ENCODE results near the gene STK32B.

The STK32B gene

DNA sequence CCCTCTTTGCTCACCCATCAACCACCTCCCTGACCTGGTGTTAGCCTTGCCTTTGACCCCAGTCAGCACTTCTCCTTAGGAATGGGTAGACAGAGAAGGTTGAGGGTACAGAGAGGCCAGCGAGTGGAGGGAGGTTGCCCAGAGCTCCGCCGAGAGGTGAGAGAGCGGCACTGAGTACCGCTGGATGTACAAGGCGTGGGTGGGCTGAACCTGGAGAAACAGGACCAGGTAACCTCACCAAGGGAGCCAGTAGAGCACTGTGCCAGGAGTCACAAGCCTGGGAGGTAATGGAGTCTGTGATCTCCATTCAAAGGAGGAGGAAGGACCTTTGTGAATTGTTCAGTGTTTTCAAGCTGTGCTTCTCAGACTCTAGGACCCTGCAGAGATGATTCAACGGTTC, 400.9 kb downstream of the STK32B start:
- Histone ChIP-seq H3K4me3 (ENCODE audit: low read length in 2 of 2) (no peak overlapping the region), H3K9me3 (ENCODE audit: control insufficient read depth in 2 of 2, low read length in 2 of 2) (no peaks in the 10 kb centered on the region), H3K27ac (ENCODE audit: low read length) (no peak overlapping the region), H3K9ac (ENCODE audit: low read length in 2 of 2) (no peak overlapping the region), H3K36me3 (ENCODE audit: control insufficient read depth in 2 of 2, insufficient read depth in 2 of 2, low read length in 2 of 2) (no peaks in the 10 kb centered on the region), H3K4me1 (ENCODE audit: control insufficient read depth, insufficient read depth, low read length) (no peaks in the 10 kb centered on the region), H3K27me3 (ENCODE audit: control insufficient read depth in 1 of 2, insufficient read depth in 2 of 2, low read length in 2 of 2) (no peaks in the 10 kb centered on the region)

DNA sequence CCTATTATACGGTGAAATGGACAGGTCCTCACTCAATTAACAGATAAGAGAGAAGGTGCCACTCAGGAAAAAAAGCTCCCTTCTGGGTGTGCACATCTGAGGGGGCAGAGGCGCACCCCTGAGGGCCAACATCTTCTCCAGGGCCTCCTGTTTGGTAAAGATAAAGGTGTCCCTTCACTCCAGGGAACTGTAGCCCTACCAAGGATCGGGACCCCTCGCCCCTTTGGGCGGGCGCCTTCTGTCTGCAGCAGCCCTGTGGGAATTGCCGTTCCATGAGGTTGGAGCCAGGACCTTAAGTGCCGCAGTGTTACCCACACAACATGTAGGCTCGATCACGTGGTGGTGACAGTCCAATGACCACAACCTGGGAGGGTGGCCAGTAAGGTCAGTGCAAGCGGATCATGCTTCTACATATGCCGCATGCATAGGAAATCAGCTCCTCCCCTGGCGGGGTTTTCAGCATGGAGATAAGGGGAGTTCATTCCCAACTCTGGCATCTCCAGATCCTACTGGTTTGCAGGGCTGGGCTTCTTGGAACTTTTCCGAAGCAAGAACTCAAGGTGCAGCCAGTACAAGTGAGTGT, 403.8 kb downstream of the STK32B start:
- H3K27ac ChIP-seq (ENCODE audit: low read length): no peak overlapping the region
- no peaks in the 10 kb centered on the region for H3K36me3 ChIP-seq (ENCODE audit: control insufficient read depth in 2 of 2, insufficient read depth in 2 of 2, low read length in 2 of 2)
- no peak overlapping the region for H3K9ac ChIP-seq (ENCODE audit: low read length in 2 of 2)
- no peaks in the 10 kb centered on the region for H3K27me3 ChIP-seq (ENCODE audit: control insufficient read depth in 1 of 2, insufficient read depth in 2 of 2, low read length in 2 of 2)
- no peaks in the 10 kb centered on the region for H3K9me3 ChIP-seq (ENCODE audit: control insufficient read depth in 2 of 2, low read length in 2 of 2)
- H3K4me1 ChIP-seq (ENCODE audit: control insufficient read depth, insufficient read depth, low read length): no peaks in the 10 kb centered on the region
- no peak overlapping the region for H3K4me3 ChIP-seq (ENCODE audit: low read length in 2 of 2)

DNA sequence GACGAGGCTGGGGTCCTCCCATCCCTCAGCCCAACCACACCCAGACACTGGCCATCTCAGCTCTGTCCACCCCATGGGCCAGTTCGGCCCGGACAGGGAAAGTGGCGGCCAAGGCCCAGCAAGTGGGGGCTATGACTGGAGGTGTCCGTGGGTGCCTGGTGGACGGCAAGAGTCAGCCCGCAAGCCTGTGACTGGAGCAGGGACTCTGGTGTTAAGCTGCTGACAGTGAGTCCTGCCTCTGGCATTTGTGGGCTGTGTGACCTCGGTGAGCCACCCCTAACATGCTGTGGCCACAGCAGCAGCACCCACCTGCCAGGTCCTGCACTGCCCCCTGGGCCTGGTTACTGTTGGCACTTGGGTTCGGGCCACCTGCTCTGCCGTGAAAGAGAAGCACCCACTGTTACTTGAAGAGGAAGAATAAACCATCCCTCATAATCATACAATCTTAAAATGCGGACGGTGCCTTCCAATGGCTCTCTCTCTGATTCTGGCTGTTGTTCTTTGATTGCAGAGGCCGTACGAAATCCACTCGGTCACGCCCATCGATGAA, 405.1 kb downstream of the STK32B start:
- no peak overlapping the region for H3K27ac ChIP-seq (ENCODE audit: low read length)
- no peaks in the 10 kb centered on the region for H3K27me3 ChIP-seq (ENCODE audit: control insufficient read depth in 1 of 2, insufficient read depth in 2 of 2, low read length in 2 of 2)
- H3K4me1 ChIP-seq (ENCODE audit: control insufficient read depth, insufficient read depth, low read length): no peaks in the 10 kb centered on the region
- H3K9me3 ChIP-seq (ENCODE audit: control insufficient read depth in 2 of 2, low read length in 2 of 2): no peaks in the 10 kb centered on the region
- no peaks in the 10 kb centered on the region for H3K36me3 ChIP-seq (ENCODE audit: control insufficient read depth in 2 of 2, insufficient read depth in 2 of 2, low read length in 2 of 2)
- H3K4me3 ChIP-seq (ENCODE audit: low read length in 2 of 2): no peak overlapping the region
- H3K9ac ChIP-seq (ENCODE audit: low read length in 2 of 2): no peak overlapping the region

DNA sequence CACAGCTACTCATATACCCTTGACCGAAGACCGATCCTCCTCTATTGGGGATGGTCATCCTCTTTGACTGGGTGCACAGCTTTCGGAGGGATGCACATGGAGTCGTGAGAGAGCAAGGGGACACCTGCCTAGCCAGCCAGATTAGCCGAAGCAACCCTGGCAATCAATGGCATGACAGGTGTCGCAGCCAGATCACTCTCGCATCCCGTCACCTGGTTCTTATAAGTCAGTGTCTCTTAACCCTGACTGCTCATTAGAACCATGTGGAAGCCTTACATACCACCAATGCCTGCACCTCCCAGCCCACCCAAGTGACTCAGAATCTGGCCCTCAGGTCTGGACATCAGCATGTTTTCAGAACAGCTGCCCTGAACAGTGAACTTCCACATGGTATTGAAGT, 407.4 kb downstream of the STK32B start:
- H3K9ac ChIP-seq (ENCODE audit: low read length in 2 of 2): no peak overlapping the region
- H3K9me3 ChIP-seq (ENCODE audit: control insufficient read depth in 2 of 2, low read length in 2 of 2): no peaks in the 10 kb centered on the region
- H3K4me1 ChIP-seq (ENCODE audit: control insufficient read depth, insufficient read depth, low read length): no peaks in the 10 kb centered on the region
- no peak overlapping the region for H3K4me3 ChIP-seq (ENCODE audit: low read length in 2 of 2)
- H3K27me3 ChIP-seq (ENCODE audit: control insufficient read depth in 1 of 2, insufficient read depth in 2 of 2, low read length in 2 of 2): no peaks in the 10 kb centered on the region
- no peaks in the 10 kb centered on the region for H3K36me3 ChIP-seq (ENCODE audit: control insufficient read depth in 2 of 2, insufficient read depth in 2 of 2, low read length in 2 of 2)
- no peak overlapping the region for H3K27ac ChIP-seq (ENCODE audit: low read length)

- no peaks in the 10 kb centered on the region for H3K9me3 ChIP-seq (ENCODE audit: control insufficient read depth in 2 of 2, low read length in 2 of 2)
- no peaks in the 10 kb centered on the region for H3K4me1 ChIP-seq (ENCODE audit: control insufficient read depth, insufficient read depth, low read length)
- no peaks in the 10 kb centered on the region for H3K36me3 ChIP-seq (ENCODE audit: control insufficient read depth in 2 of 2, insufficient read depth in 2 of 2, low read length in 2 of 2)
- H3K27me3 ChIP-seq (ENCODE audit: control insufficient read depth in 1 of 2, insufficient read depth in 2 of 2, low read length in 2 of 2): no peaks in the 10 kb centered on the region
- no peak overlapping the region for H3K27ac ChIP-seq (ENCODE audit: low read length)
- no peak overlapping the region for H3K4me3 ChIP-seq (ENCODE audit: low read length in 2 of 2)
- no peak overlapping the region for H3K9ac ChIP-seq (ENCODE audit: low read length in 2 of 2)
These were observed 408.0 kb downstream of the STK32B start for GRCh38 chr4:5459236-5459635.

- H3K9ac ChIP-seq (ENCODE audit: low read length in 2 of 2): no peak overlapping the region
These were observed 409.0 kb downstream of the STK32B start for GRCh38 chr4:5460106-5460801.

GRCh38 chr4:5461477-5461876, 410.2 kb downstream of the STK32B start:
- H3K9ac ChIP-seq (ENCODE audit: low read length in 2 of 2): no peak overlapping the region
- no peak overlapping the region for H3K4me3 ChIP-seq (ENCODE audit: low read length in 2 of 2)
- H3K36me3 ChIP-seq (ENCODE audit: control insufficient read depth in 2 of 2, insufficient read depth in 2 of 2, low read length in 2 of 2): no peaks in the 10 kb centered on the region
- H3K27me3 ChIP-seq (ENCODE audit: control insufficient read depth in 1 of 2, insufficient read depth in 2 of 2, low read length in 2 of 2): no peaks in the 10 kb centered on the region
- H3K9me3 ChIP-seq (ENCODE audit: control insufficient read depth in 2 of 2, low read length in 2 of 2): no peaks in the 10 kb centered on the region
- H3K4me1 ChIP-seq (ENCODE audit: control insufficient read depth, insufficient read depth, low read length): no peaks in the 10 kb centered on the region
- no peak overlapping the region for H3K27ac ChIP-seq (ENCODE audit: low read length)

More at GRCh38 chr4:5460106-5460801, 409.0 kb downstream of the STK32B start:
- Histone ChIP-seq H3K4me3 (ENCODE audit: low read length in 2 of 2) (no peak overlapping the region), H3K27me3 (ENCODE audit: control insufficient read depth in 1 of 2, insufficient read depth in 2 of 2, low read length in 2 of 2) (no peaks in the 10 kb centered on the region), H3K36me3 (ENCODE audit: control insufficient read depth in 2 of 2, insufficient read depth in 2 of 2, low read length in 2 of 2) (no peaks in the 10 kb centered on the region), H3K9me3 (ENCODE audit: control insufficient read depth in 2 of 2, low read length in 2 of 2) (no peaks in the 10 kb centered on the region), H3K4me1 (ENCODE audit: control insufficient read depth, insufficient read depth, low read length) (no peaks in the 10 kb centered on the region), H3K27ac (ENCODE audit: low read length) (no peak overlapping the region)

DNA sequence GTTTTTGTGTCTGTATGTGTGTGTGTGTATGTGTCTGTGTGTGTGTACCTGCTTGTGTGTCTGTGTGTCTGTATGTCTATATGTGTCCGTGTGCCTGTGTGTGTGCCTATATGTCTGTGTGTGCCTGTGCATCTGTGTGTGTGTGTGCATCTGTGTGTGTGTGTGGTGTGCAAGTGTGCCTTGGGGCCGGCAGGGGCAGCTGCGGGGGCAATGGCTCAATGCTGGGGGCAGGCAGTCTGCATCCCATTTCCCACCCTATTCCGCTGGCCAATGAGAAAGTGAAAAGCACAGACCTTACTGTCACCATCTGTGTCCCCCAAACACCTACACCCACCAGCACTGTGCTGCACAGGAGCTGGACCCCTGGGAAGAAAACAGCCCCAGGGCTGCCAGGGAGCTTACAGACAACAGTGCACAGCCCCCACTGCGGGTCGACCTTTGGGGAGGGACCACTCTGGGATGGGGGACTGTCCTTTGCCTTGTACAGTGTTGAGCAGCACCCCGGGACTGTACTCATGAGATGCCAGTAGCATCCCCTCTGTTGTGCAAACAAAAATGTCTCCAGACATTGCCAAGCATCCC, 411.1 kb downstream of the STK32B start:
- Histone ChIP-seq H3K36me3 (ENCODE audit: control insufficient read depth in 2 of 2, insufficient read depth in 2 of 2, low read length in 2 of 2) (no peaks in the 10 kb centered on the region), H3K4me3 (ENCODE audit: low read length in 2 of 2) (no peak overlapping the region), H3K27me3 (ENCODE audit: control insufficient read depth in 1 of 2, insufficient read depth in 2 of 2, low read length in 2 of 2) (no peaks in the 10 kb centered on the region), H3K9ac (ENCODE audit: low read length in 2 of 2) (no peak overlapping the region), H3K9me3 (ENCODE audit: control insufficient read depth in 2 of 2, low read length in 2 of 2) (no peaks in the 10 kb centered on the region), H3K4me1 (ENCODE audit: control insufficient read depth, insufficient read depth, low read length) (no peaks in the 10 kb centered on the region), H3K27ac (ENCODE audit: low read length) (no peak overlapping the region)

- Histone ChIP-seq H3K27ac (ENCODE audit: low read length) (no peak overlapping the region), H3K9me3 (ENCODE audit: control insufficient read depth in 2 of 2, low read length in 2 of 2) (no peaks in the 10 kb centered on the region), H3K4me1 (ENCODE audit: control insufficient read depth, insufficient read depth, low read length) (no peaks in the 10 kb centered on the region), H3K4me3 (ENCODE audit: low read length in 2 of 2) (no peak overlapping the region), H3K9ac (ENCODE audit: low read length in 2 of 2) (no peak overlapping the region), H3K27me3 (ENCODE audit: control insufficient read depth in 1 of 2, insufficient read depth in 2 of 2, low read length in 2 of 2) (no peaks in the 10 kb centered on the region), H3K36me3 (ENCODE audit: control insufficient read depth in 2 of 2, insufficient read depth in 2 of 2, low read length in 2 of 2) (no peaks in the 10 kb centered on the region)
These were observed 411.6 kb downstream of the STK32B start for GRCh38 chr4:5462896-5463295.

- Histone ChIP-seq H3K27me3 (ENCODE audit: control insufficient read depth in 1 of 2, insufficient read depth in 2 of 2, low read length in 2 of 2) (no peaks in the 10 kb centered on the region), H3K9ac (ENCODE audit: low read length in 2 of 2) (no peak overlapping the region), H3K4me3 (ENCODE audit: low read length in 2 of 2) (no peak overlapping the region), H3K27ac (ENCODE audit: low read length) (no peak overlapping the region), H3K4me1 (ENCODE audit: control insufficient read depth, insufficient read depth, low read length) (no peaks in the 10 kb centered on the region), H3K9me3 (ENCODE audit: control insufficient read depth in 2 of 2, low read length in 2 of 2) (no peaks in the 10 kb centered on the region), H3K36me3 (ENCODE audit: control insufficient read depth in 2 of 2, insufficient read depth in 2 of 2, low read length in 2 of 2) (no peaks in the 10 kb centered on the region)
These were observed 412.1 kb downstream of the STK32B start for GRCh38 chr4:5463361-5463760.

All from stomach smooth muscle (tissue), 2 donors.